HepG2 (cell line): ENCODE results near the gene SOAT2. TPM values are rescaled to one million over a fixed set of nuclear protein-coding genes. Genes with fewer than 3 reads are reported as not detected.

Experiments used
- EZH2 ChIP-seq: conservative IDR thresholded peaks from 2 replicates; pipeline ENCODE4 v1.6.1; 2012; ENCODE audit warnings: mild to moderate bottlenecking, low read depth, low read length, moderate library complexity
- FOSL1 ChIP-seq: sonication (generic); formaldehyde crosslinking; IDR thresholded peaks from 2 replicates; pipeline ENCODE4 v1.9.0; 2021; ENCODE audit warnings: missing genetic modification reagents, borderline replicate concordance
- FOXA1 ChIP-seq, 2 experiments: fragments of 450-650 bp in 1 of 2; sonication (generic) in 1 of 2; formaldehyde crosslinking in 1 of 2; IDR thresholded peaks; 2 replicates each; pipeline versions ENCODE4 v1.4.0 to v1.6.1; 2016 to 2020; ENCODE audit warnings: missing genetic modification reagents in 1 of 2
- FOXK1 ChIP-seq: sonication (generic); formaldehyde crosslinking; IDR thresholded peaks from 2 replicates; pipeline ENCODE4 v1.4.0; 2020; ENCODE audit warnings: low read depth, missing genetic modification reagents, borderline replicate concordance
- KLF12 ChIP-seq: sonication (generic); formaldehyde crosslinking; IDR thresholded peaks from 2 replicates; pipeline ENCODE4 v1.4.0; 2020; ENCODE audit warnings: missing genetic modification reagents, borderline replicate concordance
- MAFF ChIP-seq: IDR thresholded peaks from 2 replicates; pipeline ENCODE4 v1.6.1; 2011; ENCODE audit warnings: low read depth, low read length, improper control_type of control experiment
- NFIB ChIP-seq: sonication (generic); formaldehyde crosslinking; IDR thresholded peaks from 2 replicates; pipeline ENCODE4 v1.9.0; 2021; ENCODE audit warnings: missing genetic modification reagents, mild to moderate bottlenecking, borderline replicate concordance
- NFIC ChIP-seq: IDR thresholded peaks from 2 replicates; pipeline ENCODE4 v1.6.1; 2012; ENCODE audit warnings: mild to moderate bottlenecking, low read length, inconsistent platforms
- POLR2AphosphoS5 ChIP-seq: IDR thresholded peaks from 2 replicates; pipeline ENCODE4 v1.6.1; 2012; ENCODE audit warnings: low read depth, low read length
- REPIN1 ChIP-seq: sonication (generic); formaldehyde crosslinking; IDR thresholded peaks from 2 replicates; pipeline ENCODE4 v1.8.0; 2022; ENCODE audit warnings: missing genetic modification reagents, low read depth, mild to moderate bottlenecking, borderline replicate concordance
- SP4 ChIP-seq: sonication (generic); formaldehyde crosslinking; IDR thresholded peaks from 2 replicates; pipeline ENCODE4 v1.8.1; 2023; ENCODE audit warnings: mild to moderate bottlenecking, missing genetic modification reagents
- SRSF1 ChIP-seq: fragments of 200-400 bp; formaldehyde crosslinking; optimal IDR thresholded peaks from 2 replicates; pipeline ENCODE3; 2017; ENCODE audit warnings: mild to moderate bottlenecking, low read depth, low read length, moderate library complexity
- SRSF9 ChIP-seq: fragments of 200-400 bp; formaldehyde crosslinking; IDR thresholded peaks from 2 replicates; pipeline ENCODE4 v1.6.1; 2018; ENCODE audit warnings: borderline replicate concordance, mild to moderate bottlenecking, low read depth, low read length; ENCODE audit not compliant: insufficient read depth, poor library complexity, severe bottlenecking
- SRY ChIP-seq: sonication (generic); formaldehyde crosslinking; IDR thresholded peaks from 2 replicates; pipeline ENCODE4 v1.8.0; 2022; ENCODE audit warnings: mild to moderate bottlenecking, missing genetic modification reagents
- TAF1 ChIP-seq: sonication (generic); formaldehyde crosslinking; IDR thresholded peaks from 2 replicates; pipeline ENCODE4 v1.4.0; 2020; ENCODE audit warnings: missing genetic modification reagents
- TEAD2 ChIP-seq: sonication (generic); formaldehyde crosslinking; IDR thresholded peaks from 2 replicates; pipeline ENCODE4 v1.9.0; 2021; ENCODE audit warnings: missing genetic modification reagents
- TGIF2 ChIP-seq: IDR thresholded peaks from 2 replicates; pipeline ENCODE4 v1.6.1; 2016; ENCODE audit warnings: control low read depth, missing compliant biosample characterization
- ZNF180 ChIP-seq: sonication (generic); formaldehyde crosslinking; IDR thresholded peaks from 2 replicates; pipeline ENCODE4 v1.4.0; 2020; ENCODE audit warnings: low read depth, missing genetic modification reagents, borderline replicate concordance
- ZNF235 ChIP-seq: sonication (generic); formaldehyde crosslinking; IDR thresholded peaks from 2 replicates; pipeline ENCODE4 v1.8.1; 2023; ENCODE audit warnings: mild to moderate bottlenecking, missing genetic modification reagents, borderline replicate concordance
- ZNF263 ChIP-seq: sonication (generic); formaldehyde crosslinking; IDR thresholded peaks from 2 replicates; pipeline ENCODE4 v1.4.0; 2020; ENCODE audit warnings: missing genetic modification reagents
- ZNF646 ChIP-seq: sonication (generic); formaldehyde crosslinking; IDR thresholded peaks from 2 replicates; pipeline ENCODE4 v1.9.0; 2021; ENCODE audit warnings: mild to moderate bottlenecking, missing genetic modification reagents
- polyA plus RNA-seq, 8 experiments: library from polyadenylated mRNA; depleted of rRNA in 3 of 8; stranded (reverse) in 7 of 8; unstranded in 1 of 8; fragments of >200 nt; fragmentation: Illumina TruSeq in 4 of 8; extraction: Trizol in 4 of 8; gene quantifications; 2 replicates each; pipeline versions ENCODE4 v1.2.1 to v1.2.3, GENCODE V29; 2011 to 2016; ENCODE audit warnings: low read depth in 4 of 8, missing spikeins in 1 of 8, mixed read lengths in 1 of 8; ENCODE audit not compliant: insufficient read depth in 1 of 8
- total RNA-seq, 5 experiments: library from RNA; depleted of rRNA; stranded (reverse); fragments of >200 nt; fragmentation: Illumina TruSeq; extraction: Trizol; gene quantifications; 2 replicates each; pipeline ENCODE4 v1.2.3, GENCODE V29; 2016; ENCODE audit warnings: low read depth in 1 of 5

The SOAT2 gene
- total and polyA plus RNA-seq, 2 of the 13 experiments (the other 11 are each of a cell fraction or from before 2014, with no cell fraction given), result 14.9 to 108 TPM

- TF ChIP-seq ZNF646 (no peak), SRSF9 (no peak), ZNF263 (CRISPR knock-in tag) (no peak; the same call in 1 of the 2 replicates), MAFF (no peak), FOXA1 (IDR thresholded peaks at IDR 0.05) (peak; percentile 81), FOXA1 (CRISPR knock-in tag; IDR thresholded peaks at IDR 0.05) (peak; percentile 96), KLF12 (CRISPR knock-in tag) (peak; percentile 47; the same call in 1 of the 2 replicates), NFIB (no peak), ZNF235 (CRISPR knock-in tag) (no peak), ZNF180 (CRISPR knock-in tag) (no peak), NFIC (peak; percentile 94), TEAD2 (no peak), SRSF1 (peak; percentile 26), TAF1 (CRISPR knock-in tag) (no peak), SP4 (no peak), FOSL1 (CRISPR knock-in tag) (no peak), TGIF2 (no peak), REPIN1 (CRISPR knock-in tag) (peak; percentile 79; the same call in 1 of the 2 replicates), POLR2AphosphoS5 (no peak; the same call in 1 of the 2 replicates), SRY (no peak), FOXK1 (CRISPR knock-in tag) (peak; percentile 88; the same call in 1 of the 2 replicates), EZH2 (no peak)
These were observed 41.8 kb upstream of the SOAT2 start (continued) for GRCh38 chr12:53061404-53062010.
